ENCODE results near the gene BCL11A. TPM values are rescaled to one million over a fixed set of nuclear protein-coding genes. Genes with fewer than 3 reads are reported as not detected.

BCL11A gene
- total RNA-seq, 1 donor from 2014 or later: 6.7 TPM

- H3K36me3 ChIP-seq (ENCODE audit: control insufficient read depth, insufficient read depth, low read length): no peaks in the 10 kb centered on the region
- H3K4me3 ChIP-seq (ENCODE audit: low read depth, low read length): no peak overlapping the region
- H3K27me3 ChIP-seq (ENCODE audit: control insufficient read depth, insufficient read depth, low read length): peaks cover 15% of the 10 kb centered on the region
- DNase-seq (ENCODE audit: low read depth): no peak
- no peak for TF ChIP-seq CTCF (IDR thresholded peaks at IDR 0.05; ENCODE audit: insufficient read depth, low read length, poor library complexity, severe bottlenecking)
Measured at GRCh38 chr2:60408811-60409530, 144.5 kb downstream of the BCL11A start.

- Histone ChIP-seq H3K27me3 (ENCODE audit: control insufficient read depth, insufficient read depth, low read length) (peaks cover 15% of the 10 kb centered on the region), H3K4me3 (ENCODE audit: low read depth, low read length) (no peak overlapping the region), H3K36me3 (ENCODE audit: control insufficient read depth, insufficient read depth, low read length) (no peaks in the 10 kb centered on the region)
- DNase-seq (ENCODE audit: low read depth): no peak
- TF ChIP-seq CTCF (IDR thresholded peaks at IDR 0.05; ENCODE audit: insufficient read depth, low read length, poor library complexity, severe bottlenecking): no peak
Measured at GRCh38 chr2:60408207-60408606, 145.2 kb downstream of the BCL11A start.

GRCh38 chr2:60407398-60407797, 146.1 kb downstream of the BCL11A start:
- no peak for TF ChIP-seq CTCF (IDR thresholded peaks at IDR 0.05; ENCODE audit: insufficient read depth, low read length, poor library complexity, severe bottlenecking)
- Histone ChIP-seq H3K27me3 (ENCODE audit: control insufficient read depth, insufficient read depth, low read length) (peaks cover 15% of the 10 kb centered on the region), H3K36me3 (ENCODE audit: control insufficient read depth, insufficient read depth, low read length) (no peaks in the 10 kb centered on the region), H3K4me3 (ENCODE audit: low read depth, low read length) (no peak overlapping the region)
- DNase-seq (ENCODE audit: low read depth): no peak

GRCh38 chr2:60406192-60406591, 147.3 kb downstream of the BCL11A start:
- TF ChIP-seq CTCF (IDR thresholded peaks at IDR 0.05; ENCODE audit: insufficient read depth, low read length, poor library complexity, severe bottlenecking): no peak
- H3K4me3 ChIP-seq (ENCODE audit: low read depth, low read length): no peak overlapping the region
- no peak for DNase-seq (ENCODE audit: low read depth)

DNA sequence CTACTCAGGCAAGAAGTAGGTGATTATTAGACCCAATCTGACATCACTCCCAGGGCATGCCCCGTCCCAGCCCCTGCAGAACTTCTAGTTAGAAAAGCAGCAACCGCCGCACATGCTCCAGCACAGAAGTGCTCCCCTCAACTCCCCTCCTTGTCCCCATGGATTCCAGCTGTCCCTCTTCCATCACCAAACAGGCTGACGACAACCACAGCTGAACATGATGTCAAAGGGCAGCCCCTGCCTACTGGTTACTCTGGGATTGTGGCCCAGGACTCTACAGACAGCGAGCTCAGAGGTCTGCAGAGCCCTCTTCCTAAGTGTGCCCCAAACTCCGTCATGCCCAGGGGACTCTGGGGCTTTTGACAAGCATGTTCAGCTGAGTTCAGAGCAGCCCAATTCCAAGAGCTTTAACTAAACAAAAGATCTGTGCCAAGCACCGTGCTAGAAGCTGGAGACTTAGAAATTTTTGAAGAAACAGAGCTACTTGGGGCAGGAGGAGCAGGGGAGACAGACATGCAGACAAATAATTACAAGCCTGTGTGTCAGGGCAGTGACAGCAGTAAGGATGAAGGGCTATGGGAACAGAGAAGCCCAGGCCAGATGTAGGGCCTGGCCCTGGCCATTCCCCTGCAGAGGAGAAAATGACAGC, 148.1 kb downstream of the BCL11A start:
- no peaks in the 10 kb centered on the region for H3K36me3 ChIP-seq (ENCODE audit: control insufficient read depth, insufficient read depth, low read length)
- no peak for DNase-seq (ENCODE audit: low read depth)
- H3K4me3 ChIP-seq (ENCODE audit: low read depth, low read length): no peak overlapping the region
- peaks cover 11% of the 10 kb centered on the region for H3K27me3 ChIP-seq (ENCODE audit: control insufficient read depth, insufficient read depth, low read length)
- TF ChIP-seq CTCF (IDR thresholded peaks at IDR 0.05; ENCODE audit: insufficient read depth, low read length, poor library complexity, severe bottlenecking): no peak

More at GRCh38 chr2:60406192-60406591, 147.3 kb downstream of the BCL11A start:
- peaks cover 15% of the 10 kb centered on the region for H3K27me3 ChIP-seq (ENCODE audit: control insufficient read depth, insufficient read depth, low read length)
- H3K36me3 ChIP-seq (ENCODE audit: control insufficient read depth, insufficient read depth, low read length): no peaks in the 10 kb centered on the region

Other genes starting within 250 kb of the BCL11A start
- 15.1 and 16.0 TPM in 2 replicates for gene PAPOLG, start 202.6 kb upstream of the BCL11A start, total RNA-seq

All from kidney epithelial cell (primary cell).